HG02571 (cell line): ENCODE measurements around the gene RUFY1.
"Not testable (repeated sequence)": the region's sequence is repeated elsewhere in the genome, so short reads cannot be mapped to it uniquely, and the experiment has no call there.

Experiments
- ATAC-seq: cut with Tn5 transposase; IDR thresholded peaks from one replicate; pipeline ENCODE4 v1.9.1; 2021; ENCODE audit warnings: mild to moderate bottlenecking, moderate library complexity; ENCODE audit not compliant: unreplicated experiment

The RUFY1 gene

DNA sequence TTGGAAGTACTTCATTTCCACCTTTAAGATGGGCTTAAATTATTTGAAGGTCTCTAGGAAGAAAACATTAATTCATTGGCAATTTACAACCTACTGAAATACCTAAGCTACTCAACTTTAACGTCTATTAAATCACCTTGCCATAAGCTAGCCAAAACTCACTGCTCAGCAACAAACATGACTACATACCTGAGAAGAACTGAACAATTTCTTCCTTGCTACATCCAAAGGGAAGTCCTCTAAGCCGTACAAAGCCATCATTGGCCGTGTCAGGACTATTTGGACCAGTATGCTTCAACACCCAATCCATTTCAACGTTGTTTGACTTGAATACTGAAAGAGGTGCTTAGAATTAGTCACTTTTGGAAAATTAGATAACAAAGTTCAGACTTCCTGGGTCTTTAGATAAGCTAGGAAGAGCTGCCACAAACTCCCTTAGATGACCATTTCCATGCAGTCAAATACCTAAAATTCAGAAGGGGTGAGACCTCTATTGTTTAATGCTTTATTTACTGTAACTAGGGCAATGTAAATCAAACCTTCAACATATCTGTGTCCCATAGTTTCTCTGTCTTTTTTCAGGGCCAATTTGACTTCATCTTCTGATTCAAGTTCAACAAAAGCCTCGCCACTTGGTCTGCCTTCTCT is 70.5 kb downstream of the RUFY1 start:
- ATAC-seq, result no peak

DNA sequence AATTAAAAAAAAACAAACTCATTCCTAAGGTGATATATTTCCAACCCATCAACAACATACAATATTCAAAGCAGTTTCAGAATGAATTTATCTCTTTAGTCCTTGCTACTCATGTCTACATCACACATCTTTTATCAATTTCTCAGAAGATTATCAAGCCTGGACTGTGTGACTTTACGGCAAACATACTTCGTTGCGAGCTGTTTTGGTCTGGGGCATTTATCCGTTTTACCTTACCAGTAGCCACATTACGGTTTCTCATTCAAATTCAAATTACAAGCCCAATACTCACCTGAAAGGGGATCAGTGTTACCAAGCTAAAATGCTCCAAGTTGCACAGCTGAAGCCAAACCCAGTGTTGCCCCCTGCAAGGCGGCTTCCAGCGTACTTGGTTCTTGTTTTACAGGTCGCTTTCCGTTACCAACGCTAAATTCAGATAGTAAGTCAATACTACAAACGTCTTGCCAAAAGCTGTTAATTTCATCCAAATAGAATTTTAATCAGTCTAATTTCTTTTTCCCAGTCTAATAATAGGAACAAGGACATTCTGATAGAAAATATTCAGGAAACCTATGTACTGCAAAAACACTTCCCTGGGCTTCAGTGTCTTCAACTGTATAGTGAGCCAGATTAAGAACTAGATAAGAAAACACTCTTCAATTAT is 71.3 kb downstream of the RUFY1 start:
- no peak for ATAC-seq

GRCh38 chr5:179623003-179623905 is 72.9 kb downstream of the RUFY1 start, which contains the start of gene HNRNPH1:
TSS of gene HNRNPH1 (minus strand) at chr5:179623671. CDS start at chr5:179623133, 538 bp downstream.
- ATAC-seq, result peak; percentile 70

DNA sequence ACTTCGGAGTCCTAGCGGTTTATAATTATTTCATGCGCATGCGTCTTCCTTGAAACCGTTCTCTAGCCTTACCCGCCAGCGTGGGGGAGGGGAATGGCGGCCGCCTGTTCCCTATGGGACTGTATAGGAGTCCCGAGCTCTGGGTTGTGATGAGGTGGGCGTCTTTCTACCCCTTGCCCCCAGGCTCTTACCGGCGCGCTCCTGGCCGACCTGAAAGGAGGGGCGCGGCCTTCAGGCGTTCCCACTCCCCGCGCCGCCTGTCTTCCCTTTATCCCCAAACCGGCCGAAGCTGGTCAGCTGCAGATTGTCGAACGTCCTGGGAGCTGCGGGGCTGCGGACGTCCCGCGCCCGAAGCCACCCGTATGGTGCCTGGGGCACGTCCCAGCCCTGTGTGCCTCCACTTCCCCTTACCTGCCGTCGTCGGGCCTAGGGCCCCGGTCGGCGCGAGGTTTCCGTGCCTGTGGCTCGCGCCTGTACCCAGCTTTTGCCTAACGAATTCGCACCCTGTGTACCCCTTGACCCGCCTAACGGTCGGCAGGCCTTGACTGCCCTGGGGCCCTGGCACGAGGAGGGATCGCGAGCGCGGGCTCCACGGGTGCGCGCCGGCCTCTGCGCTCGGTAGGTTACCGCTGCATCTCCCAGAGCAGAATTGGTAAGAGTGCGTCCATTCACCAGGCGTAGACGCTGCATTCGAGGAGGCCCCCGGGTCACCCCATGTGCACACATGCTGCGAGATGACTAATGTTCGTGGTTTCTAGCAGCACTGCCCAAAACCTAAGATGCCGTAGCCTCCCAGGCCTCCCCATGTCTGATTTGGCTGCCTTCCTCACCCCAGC is 73.8 kb downstream of the RUFY1 start:
- no peak for ATAC-seq

- no peak for ATAC-seq
Measured at GRCh38 chr5:179624841-179625271, 74.5 kb downstream of the RUFY1 start.

GRCh38 chr5:179633501-179634369 is 83.4 kb downstream of the RUFY1 start:
- peak; percentile 54 for ATAC-seq

DNA sequence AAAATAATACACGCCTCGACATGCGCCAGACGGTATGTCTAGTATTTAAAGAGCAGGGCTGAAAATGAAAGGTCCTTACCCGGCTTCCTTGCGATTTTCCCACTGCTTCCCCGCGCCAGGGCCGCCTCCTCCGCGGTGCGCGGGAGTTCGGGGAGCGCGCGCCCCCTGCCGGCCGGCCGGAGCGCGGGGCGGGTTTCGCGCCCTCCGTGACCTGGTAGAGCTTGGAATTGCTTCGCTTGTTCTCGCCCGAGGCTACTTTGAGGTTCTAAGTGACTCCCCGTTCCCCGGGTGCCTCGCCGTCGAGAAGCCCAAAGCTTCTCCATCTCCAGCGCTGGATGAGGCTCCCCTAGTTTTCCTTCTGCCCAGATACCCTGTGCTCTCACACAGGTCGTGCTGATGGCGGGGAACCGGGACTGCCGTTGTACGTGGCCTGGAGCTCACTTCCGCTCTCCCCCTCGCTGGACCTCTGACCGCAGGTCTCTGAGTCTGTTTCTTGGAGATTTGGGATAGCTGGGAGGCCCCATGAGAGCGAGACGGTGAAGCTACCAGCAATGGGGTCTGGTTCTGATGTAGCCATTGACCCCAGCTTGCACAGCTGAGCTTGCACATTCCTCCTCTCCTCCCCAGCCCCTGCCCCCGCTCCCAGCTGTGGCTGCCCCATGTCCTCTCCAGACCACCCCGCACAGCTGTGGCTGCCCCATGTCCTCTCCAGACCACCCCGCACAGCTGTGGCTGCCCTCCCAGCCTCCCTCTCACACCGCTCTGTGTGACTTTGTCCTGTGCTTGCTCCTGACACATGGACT is 84.2 kb downstream of the RUFY1 start:
- peak; percentile 82 for ATAC-seq

- ATAC-seq, result not testable (repeated sequence)
Measured at GRCh38 chr5:179639296-179639695, 88.9 kb downstream of the RUFY1 start.

DNA sequence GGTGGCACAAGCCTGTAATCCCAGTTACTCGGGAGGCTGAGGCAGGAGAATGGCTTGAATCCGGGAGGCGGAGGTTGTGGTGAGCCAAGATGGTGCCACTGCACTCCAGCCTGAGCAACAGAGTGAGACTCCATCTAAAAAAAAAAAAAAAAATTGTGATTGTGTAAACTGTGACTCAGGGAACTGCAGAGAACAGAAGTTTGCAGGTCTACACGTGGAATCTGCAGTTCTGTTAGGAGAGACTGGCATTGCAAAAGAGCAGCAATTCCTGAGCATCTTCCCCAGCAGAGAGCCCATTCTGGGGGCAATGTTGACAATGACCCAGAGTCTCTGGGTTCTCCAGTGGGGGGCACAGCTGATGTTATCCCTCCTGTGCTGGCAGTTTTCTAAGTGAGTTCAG is 91.4 kb downstream of the RUFY1 start:
- ATAC-seq, result not testable (repeated sequence)

DNA sequence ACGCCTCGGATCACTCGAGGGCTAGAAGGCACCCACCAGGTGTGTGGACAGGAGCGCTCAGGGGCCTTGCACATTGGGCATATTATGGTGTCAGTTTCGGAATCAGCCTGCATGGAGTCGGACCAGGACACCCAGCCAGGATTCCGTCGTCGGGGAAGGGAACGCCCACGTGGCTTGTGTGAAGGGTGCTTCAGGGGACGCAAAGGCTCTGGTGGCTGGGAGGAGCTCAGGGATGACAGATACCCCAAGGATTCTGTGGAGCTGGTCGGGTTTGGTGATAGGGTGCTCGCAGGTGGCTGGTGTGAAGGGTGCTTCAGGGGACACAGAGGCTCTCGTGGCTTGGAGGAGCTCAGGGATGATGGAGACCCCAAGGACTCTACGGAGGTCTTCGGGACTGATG is 92.3 kb downstream of the RUFY1 start:
- not testable (repeated sequence) for ATAC-seq

GRCh38 chr5:179643141-179643920 is 93.0 kb downstream of the RUFY1 start:
- not testable (repeated sequence) for ATAC-seq

DNA sequence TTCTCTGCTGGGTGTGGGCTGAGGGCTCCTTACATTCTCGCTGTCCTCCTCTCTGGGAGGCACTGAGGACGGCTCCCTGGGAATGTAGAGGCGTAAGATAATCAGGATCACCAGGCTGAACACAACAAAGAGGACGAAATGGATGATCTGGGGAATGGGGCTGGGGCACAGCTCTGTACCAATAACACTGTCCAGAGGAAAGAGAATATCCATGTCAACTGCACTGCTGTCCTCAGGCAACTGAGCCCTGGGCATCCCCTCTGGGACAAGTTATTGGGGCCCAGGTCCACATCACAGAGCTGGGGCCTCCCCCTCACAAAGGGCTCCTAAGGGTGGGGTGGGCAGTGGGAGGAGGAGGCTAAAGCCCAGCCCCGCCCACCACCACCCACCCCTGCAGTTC is 94.4 kb downstream of the RUFY1 start:
- ATAC-seq, result not testable (repeated sequence)

DNA sequence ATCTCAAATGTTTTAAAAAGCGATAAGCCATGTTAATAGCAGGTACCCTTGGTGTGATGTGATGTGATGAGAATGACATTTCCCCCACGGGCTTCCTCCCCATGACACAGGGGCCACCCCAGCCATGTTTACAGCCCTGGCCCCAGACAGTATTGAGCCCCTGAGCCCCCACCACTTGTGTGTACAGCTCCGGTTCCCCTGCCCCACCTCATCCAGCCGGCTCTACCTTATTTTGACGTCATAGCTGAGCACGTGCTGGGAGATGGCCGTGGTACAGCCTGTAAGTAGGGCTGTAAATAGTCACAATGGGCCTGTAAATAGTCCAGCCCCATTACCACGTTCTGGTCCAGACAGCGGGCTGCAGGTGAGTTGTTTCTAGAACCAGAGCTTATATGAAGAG is 98.1 kb downstream of the RUFY1 start:
- ATAC-seq, result no peak

- ATAC-seq, result not testable (repeated sequence)
Measured at GRCh38 chr5:179649166-179649703, 98.9 kb downstream of the RUFY1 start.

GRCh38 chr5:179650245-179650644 is 99.9 kb downstream of the RUFY1 start:
- ATAC-seq, result not testable (repeated sequence)

DNA sequence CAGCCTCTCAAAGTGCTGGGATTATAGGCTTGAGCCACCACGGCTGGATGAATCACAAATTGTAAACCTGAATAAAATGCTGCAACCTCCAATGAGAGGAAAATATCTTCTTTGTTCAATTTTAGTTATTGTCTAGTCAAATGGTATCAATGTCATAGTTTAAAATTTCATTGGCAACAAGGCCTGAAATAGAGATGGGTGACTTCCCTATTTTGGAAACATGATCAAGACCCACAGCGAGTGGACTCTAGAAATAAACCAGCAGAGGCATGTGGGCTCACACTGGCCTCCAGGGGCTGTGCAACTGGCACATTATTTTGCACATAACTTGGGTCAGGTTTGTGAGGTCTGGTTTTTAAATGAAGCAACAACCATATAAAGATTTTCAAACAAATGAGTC is 102.8 kb downstream of the RUFY1 start:
- ATAC-seq, result not testable (repeated sequence)

GRCh38 chr5:179657302-179658178 is 107.2 kb downstream of the RUFY1 start:
- ATAC-seq, result peak; percentile 85
